ENCODE measurements around the gene LCTL.

GRCh38 chr15:66611257-66612053 lies 45.7 kb upstream of the LCTL start:
- TF ChIP-seq CTCF (IDR thresholded peaks at IDR 0.05), result no peak
- no peak for TF ChIP-seq POLR2AphosphoS5 (IDR thresholded peaks at IDR 0.05)
